Mucosa of rectum (tissue), 2 donors: ENCODE data around the gene CDH11.

Source experiments
- H3K27ac ChIP-seq, 2 donors: one replicate each; pipeline ENCODE4 v1.7.0; 2013; ENCODE audit warnings: inconsistent platforms in 2 of 2, low read depth in 2 of 2, low read length in 2 of 2
- H3K27me3 ChIP-seq, 2 donors: one replicate each; pipeline ENCODE4 v1.7.0; 2013; ENCODE audit warnings: low read length in 2 of 2; ENCODE audit not compliant: control insufficient read depth in 2 of 2, insufficient read depth in 2 of 2
- H3K36me3 ChIP-seq, 2 donors: one replicate each; pipeline ENCODE4 v1.7.0; 2013; ENCODE audit warnings: low read length in 2 of 2; ENCODE audit not compliant: control insufficient read depth in 2 of 2, insufficient read depth in 2 of 2
- H3K4me1 ChIP-seq, 2 donors: one replicate each; pipeline ENCODE4 v1.7.0; 2013; ENCODE audit warnings: low read length in 2 of 2, mild to moderate bottlenecking in 1 of 2; ENCODE audit not compliant: control insufficient read depth in 2 of 2, insufficient read depth in 2 of 2
- H3K4me3 ChIP-seq, 2 donors: one replicate each; pipeline ENCODE4 v1.7.0; 2013; ENCODE audit warnings: low read length in 2 of 2
- H3K9ac ChIP-seq, 2 donors: one replicate each; pipeline ENCODE4 v1.7.0; 2013; ENCODE audit warnings: low read length in 2 of 2, low read depth in 1 of 2, mild to moderate bottlenecking in 1 of 2
- H3K9me3 ChIP-seq, 2 donors: one replicate each; pipeline ENCODE4 v1.7.0; 2013; ENCODE audit warnings: low read length in 2 of 2; ENCODE audit not compliant: control insufficient read depth in 2 of 2
- donor health status: healthy.
- donor health status: Normal muscosa, but diverticular disease.

Gene CDH11

GRCh38 chr16:64950262-64950661, 171.6 kb downstream of the CDH11 start:
- Histone ChIP-seq H3K36me3 (no peaks in the 10 kb centered on the region), H3K4me3 (no peak overlapping the region), H3K27me3 (no peaks in the 10 kb centered on the region), H3K9me3 (peaks cover 0 to 2% of the 10 kb centered on the region in 2 donors), H3K9ac (no peak overlapping the region), H3K4me1 (no peaks in the 10 kb centered on the region), H3K27ac (no peak overlapping the region)

GRCh38 chr16:64948056-64948455, 173.8 kb downstream of the CDH11 start:
- Histone ChIP-seq H3K27me3 (no peaks in the 10 kb centered on the region), H3K4me1 (no peaks in the 10 kb centered on the region), H3K4me3 (no peak overlapping the region), H3K36me3 (no peaks in the 10 kb centered on the region), H3K9ac (no peak overlapping the region), H3K27ac (no peak overlapping the region), H3K9me3 (peaks cover 0 to 2% of the 10 kb centered on the region in 2 donors)

GRCh38 chr16:64947651-64948050, 174.2 kb downstream of the CDH11 start:
- Histone ChIP-seq H3K27me3 (no peaks in the 10 kb centered on the region), H3K9me3 (peaks cover 0 to 2% of the 10 kb centered on the region in 2 donors), H3K36me3 (no peaks in the 10 kb centered on the region), H3K9ac (no peak overlapping the region), H3K4me1 (no peaks in the 10 kb centered on the region), H3K27ac (no peak overlapping the region), H3K4me3 (no peak overlapping the region)

GRCh38 chr16:64933885-64934284, 188.0 kb downstream of the CDH11 start:
- no peaks in the 10 kb centered on the region for H3K36me3 ChIP-seq
- H3K27me3 ChIP-seq, result no peaks in the 10 kb centered on the region
- no peak overlapping the region for H3K4me3 ChIP-seq
- H3K4me1 ChIP-seq, result no peaks in the 10 kb centered on the region
- H3K27ac ChIP-seq, result no peak overlapping the region
- no peaks in the 10 kb centered on the region for H3K9me3 ChIP-seq
- no peak overlapping the region for H3K9ac ChIP-seq

GRCh38 chr16:64926476-64926875, 195.4 kb downstream of the CDH11 start:
- Histone ChIP-seq H3K4me1 (no peaks in the 10 kb centered on the region), H3K36me3 (no peaks in the 10 kb centered on the region), H3K4me3 (no peak overlapping the region), H3K27ac (no peak overlapping the region), H3K9ac (no peak overlapping the region), H3K9me3 (no peaks in the 10 kb centered on the region), H3K27me3 (no peaks in the 10 kb centered on the region)

- no peaks in the 10 kb centered on the region for H3K4me1 ChIP-seq
- no peak overlapping the region for H3K4me3 ChIP-seq
- H3K9me3 ChIP-seq, result no peaks in the 10 kb centered on the region
- H3K27me3 ChIP-seq, result no peaks in the 10 kb centered on the region
- no peak overlapping the region for H3K27ac ChIP-seq
- H3K9ac ChIP-seq, result no peak overlapping the region
- no peaks in the 10 kb centered on the region for H3K36me3 ChIP-seq
Observed at GRCh38 chr16:64925166-64925565, 196.7 kb downstream of the CDH11 start.

- no peaks in the 10 kb centered on the region for H3K36me3 ChIP-seq
- H3K27ac ChIP-seq, result no peak overlapping the region
- no peaks in the 10 kb centered on the region for H3K9me3 ChIP-seq
- no peaks in the 10 kb centered on the region for H3K4me1 ChIP-seq
- H3K4me3 ChIP-seq, result no peak overlapping the region
- no peaks in the 10 kb centered on the region for H3K27me3 ChIP-seq
- H3K9ac ChIP-seq, result no peak overlapping the region
Observed at GRCh38 chr16:64924086-64924485, 197.8 kb downstream of the CDH11 start.

GRCh38 chr16:64919929-64920607, 201.8 kb downstream of the CDH11 start:
- Histone ChIP-seq H3K4me3 (no peak overlapping the region), H3K9ac (no peak overlapping the region), H3K27ac (no peak overlapping the region), H3K36me3 (no peaks in the 10 kb centered on the region), H3K4me1 (no peaks in the 10 kb centered on the region), H3K27me3 (no peaks in the 10 kb centered on the region), H3K9me3 (no peaks in the 10 kb centered on the region)

- Histone ChIP-seq H3K36me3 (no peaks in the 10 kb centered on the region), H3K9me3 (no peaks in the 10 kb centered on the region), H3K4me1 (no peaks in the 10 kb centered on the region), H3K4me3 (no peak overlapping the region), H3K9ac (no peak overlapping the region), H3K27ac (no peak overlapping the region), H3K27me3 (no peaks in the 10 kb centered on the region)
Observed at GRCh38 chr16:64919141-64919540, 202.7 kb downstream of the CDH11 start.

GRCh38 chr16:64916051-64916450, 205.8 kb downstream of the CDH11 start:
- Histone ChIP-seq H3K9me3 (no peaks in the 10 kb centered on the region), H3K9ac (no peak overlapping the region), H3K36me3 (no peaks in the 10 kb centered on the region), H3K27me3 (no peaks in the 10 kb centered on the region), H3K4me3 (no peak overlapping the region), H3K27ac (no peak overlapping the region), H3K4me1 (no peaks in the 10 kb centered on the region)

- H3K9me3 ChIP-seq, result no peaks in the 10 kb centered on the region
- no peak overlapping the region for H3K9ac ChIP-seq
- no peaks in the 10 kb centered on the region for H3K36me3 ChIP-seq
Observed at GRCh38 chr16:64910356-64910755, 211.5 kb downstream of the CDH11 start.

More at GRCh38 chr16:64910356-64910755, 211.5 kb downstream of the CDH11 start:
- H3K4me3 ChIP-seq, result no peak overlapping the region
- H3K4me1 ChIP-seq, result no peaks in the 10 kb centered on the region
- no peaks in the 10 kb centered on the region for H3K27me3 ChIP-seq
- H3K27ac ChIP-seq, result no peak overlapping the region
